Prostate gland (tissue), 2 donors: ENCODE data around the gene TMEM117.

ENCODE experiments used
- CTCF ChIP-seq, 4 experiments: fragments of 200-600 bp in 2 of 4; fragments of 450-650 bp in 2 of 4; sonication (generic) in 2 of 4; IDR thresholded peaks; 1 replicate in 3 of 4; 2 replicates in 1 of 4; pipeline ENCODE4 v1.5.1; 2016 to 2019; ENCODE audit warnings: antibody characterized with exemption in 4 of 4, mild to moderate bottlenecking in 2 of 4, moderate library complexity in 2 of 4
- POLR2A ChIP-seq: fragments of 450-650 bp; IDR thresholded peaks from one replicate; pipeline ENCODE4 v1.6.1; 2016; ENCODE audit warnings: antibody characterized with exemption, mild to moderate bottlenecking

DNA sequence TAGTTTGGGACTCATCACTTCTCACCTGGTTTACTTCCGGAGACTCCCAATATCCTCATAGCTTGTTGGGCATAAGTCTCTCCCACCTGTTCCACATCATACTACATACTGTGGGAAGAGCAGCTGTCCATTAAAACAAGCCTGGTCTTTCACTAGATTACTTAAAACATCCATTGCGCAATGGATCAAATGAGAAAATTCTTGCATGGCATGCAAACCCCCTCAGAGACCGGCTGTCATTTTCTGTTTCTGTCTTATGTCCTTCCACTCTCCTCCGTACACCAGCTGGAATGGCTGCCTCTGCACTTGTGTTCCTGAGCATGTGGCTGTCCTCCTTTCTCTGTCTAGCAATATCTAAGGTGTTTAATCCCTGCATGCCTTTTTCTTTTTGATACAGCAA lies 265.6 kb downstream of the TMEM117 start:
- TF ChIP-seq CTCF (IDR thresholded peaks at IDR 0.05) (no peak), POLR2A (no peak)
